Liver (tissue), 9 donors: ENCODE results near the gene NFATC1. TPM values are rescaled to one million over a fixed set of nuclear protein-coding genes. Genes with fewer than 3 reads are reported as not detected.

Experiments
- DNase-seq: peaks from one replicate; pipeline ENCODE4 v3.0.0-alpha.2; 2017; ENCODE audit warnings: low spot score
- H3K27ac ChIP-seq, 2 donors: one replicate each; pipeline ENCODE4 v1.7.0; 2013; ENCODE audit warnings: inconsistent platforms in 2 of 2, low read length in 2 of 2, control low read depth in 1 of 2, low read depth in 1 of 2, mild to moderate bottlenecking in 1 of 2
- H3K27me3 ChIP-seq, 4 donors: one replicate each; pipeline versions ENCODE4 v1.6.1 to v1.7.0; 2013; ENCODE audit warnings: low read length in 3 of 4, inconsistent platforms in 1 of 4, mild to moderate bottlenecking in 1 of 4, moderate library complexity in 1 of 4; ENCODE audit not compliant: control insufficient read depth in 4 of 4, insufficient read depth in 4 of 4
- H3K36me3 ChIP-seq, 4 donors: one replicate each; pipeline versions ENCODE4 v1.6.1 to v1.7.0; 2013; ENCODE audit warnings: low read length in 3 of 4, mild to moderate bottlenecking in 3 of 4, low read depth in 1 of 4, moderate library complexity in 1 of 4; ENCODE audit not compliant: control insufficient read depth in 4 of 4, insufficient read depth in 3 of 4
- H3K4me1 ChIP-seq, 4 donors: one replicate each; pipeline versions ENCODE4 v1.6.1 to v1.7.0; 2013; ENCODE audit warnings: low read length in 3 of 4, mild to moderate bottlenecking in 3 of 4, moderate library complexity in 1 of 4; ENCODE audit not compliant: control insufficient read depth in 4 of 4, insufficient read depth in 4 of 4
- H3K4me3 ChIP-seq, 3 donors: one replicate each; pipeline versions ENCODE4 v1.6.1 to v1.7.0; 2013; ENCODE audit warnings: low read length in 3 of 3, control low read depth in 1 of 3, low read depth in 1 of 3, mild to moderate bottlenecking in 1 of 3
- H3K9ac ChIP-seq, 2 donors: one replicate each; pipeline ENCODE4 v1.7.0; 2013; ENCODE audit warnings: low read length in 2 of 2, mild to moderate bottlenecking in 2 of 2, moderate library complexity in 2 of 2, control low read depth in 1 of 2, low read depth in 1 of 2
- H3K9me3 ChIP-seq, 4 donors: one replicate each; pipeline versions ENCODE4 v1.6.1 to v1.7.0; 2013; ENCODE audit warnings: low read length in 3 of 4; ENCODE audit not compliant: control insufficient read depth in 4 of 4
- EGR1 ChIP-seq, 2 donors: IDR thresholded peaks; 2 replicates each; pipeline ENCODE4 v1.6.1; 2016 to 2018; ENCODE audit warnings: antibody characterized with exemption in 2 of 2, low read depth in 2 of 2
- FOXA1 ChIP-seq: IDR thresholded peaks from 2 replicates; pipeline ENCODE4 v1.6.1; 2016; ENCODE audit warnings: antibody characterized with exemption
- FOXA2 ChIP-seq: IDR thresholded peaks from 2 replicates; pipeline ENCODE4 v1.6.1; 2016; ENCODE audit warnings: antibody characterized with exemption
- NR2F2 ChIP-seq: IDR thresholded peaks from 2 replicates; pipeline ENCODE4 v1.6.1; 2016; ENCODE audit warnings: antibody characterized with exemption
- RAD21 ChIP-seq, 2 donors: IDR thresholded peaks; 2 replicates each; pipeline ENCODE4 v1.6.1; 2016; ENCODE audit warnings: antibody characterized with exemption in 2 of 2, mild to moderate bottlenecking in 2 of 2
- TAF1 ChIP-seq: conservative IDR thresholded peaks from 2 replicates; pipeline ENCODE4 v1.6.1; 2016; ENCODE audit warnings: antibody characterized with exemption, mild to moderate bottlenecking
- YY1 ChIP-seq: IDR thresholded peaks from 2 replicates; pipeline ENCODE4 v1.6.1; 2016; ENCODE audit warnings: antibody characterized with exemption, mild to moderate bottlenecking
- WGBS: extraction: QIAGEN DNeasy Blood & Tissue Kit; methylation state at CpG from one replicate; pipeline ENCODE4 v1.1.7; 2013; 5-methylcytosine and 5-hydroxymethylcytosine counted together
- polyA plus RNA-seq, 2 donors: library from polyadenylated mRNA; stranded (reverse) in 1 of 2; unstranded in 1 of 2; fragments of 200-250 nt in 1 of 2; fragments of >200 nt in 1 of 2; fragmentation: Nextera tagmentation in 1 of 2; extraction: Ambion mirVana in 1 of 2; gene quantifications; one replicate each; pipeline versions ENCODE4 v1.2.1 to v1.2.3, GENCODE V29; 2013 to 2015
- total RNA-seq, 2 donors: library from RNA; depleted of rRNA; stranded (reverse); fragments of >200 nt; gene quantifications; one replicate each; pipeline ENCODE4 v1.2.3, GENCODE V29; 2014
- TF ChIP-seq, protein P1 (sequence below): fragments of 150-350 bp; IDR thresholded peaks from 2 replicates; pipeline ENCODE4 v1.5.1; 2017; ENCODE audit warnings: improper control_type of control experiment, low read depth, low read length; ENCODE audit not compliant: missing input control
- TF ChIP-seq, protein P2 (sequence below): IDR thresholded peaks from 2 replicates; pipeline ENCODE4 v1.6.1; 2016; ENCODE audit warnings: antibody characterized with exemption
- TF ChIP-seq, protein P3 (sequence below): IDR thresholded peaks from 2 replicates; pipeline ENCODE4 v1.6.1; 2016; ENCODE audit warnings: antibody characterized with exemption
- donor health status: healthy.
- donor health status: healthy.
- donor health status: healthy.
- donor health status: healthy.
- donor health status: healthy.

Gene NFATC1
- total and polyA plus RNA-seq, 4 donors: 0.57 to 2.2 (median 1.3) TPM

DNA sequence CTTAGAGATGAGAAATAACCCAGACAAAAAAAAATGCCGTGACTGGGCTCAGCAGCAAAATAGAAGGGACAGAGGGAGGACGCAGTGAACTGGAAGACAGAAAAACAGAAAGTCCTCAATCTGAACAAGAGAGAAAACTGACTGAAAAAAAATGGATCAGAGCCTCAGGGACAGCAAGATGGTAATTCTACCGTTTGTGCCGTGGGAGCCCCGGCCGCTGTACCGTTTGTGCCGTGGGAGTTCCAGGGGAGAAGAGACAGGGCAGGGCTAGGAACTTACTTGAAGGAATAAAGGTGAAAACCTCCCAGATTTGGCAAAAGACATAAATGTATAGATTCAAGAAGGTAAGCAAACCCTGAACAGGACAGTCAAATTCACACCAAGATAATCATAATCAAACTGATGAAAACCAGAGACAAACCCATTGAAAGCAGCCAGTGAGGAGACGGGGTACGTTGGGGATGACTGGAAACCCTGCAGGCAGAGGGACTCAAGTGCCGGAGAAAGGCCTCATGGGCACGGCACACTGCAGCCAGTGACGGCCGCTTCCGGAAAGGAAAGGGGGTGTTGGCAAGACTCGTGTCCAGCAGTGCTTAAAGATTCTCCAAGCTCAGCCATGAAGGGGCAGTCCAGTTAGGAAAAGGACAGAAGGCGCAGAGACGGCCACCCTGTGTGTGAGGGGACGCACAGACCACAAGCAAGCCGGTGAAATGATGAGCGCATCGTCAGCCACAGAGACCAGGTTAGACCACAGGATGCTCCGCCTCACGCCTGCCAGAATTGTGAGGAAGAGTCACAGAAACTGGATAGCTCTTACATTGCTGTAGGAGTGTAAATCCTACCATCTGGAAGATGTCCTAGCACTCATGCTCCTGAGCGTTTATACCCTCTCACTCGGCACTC, 40.0 kb upstream of the NFATC1 start (continued):
- TF ChIP-seq FOXA1: no peak
- TF ChIP-seq, protein P1, sequence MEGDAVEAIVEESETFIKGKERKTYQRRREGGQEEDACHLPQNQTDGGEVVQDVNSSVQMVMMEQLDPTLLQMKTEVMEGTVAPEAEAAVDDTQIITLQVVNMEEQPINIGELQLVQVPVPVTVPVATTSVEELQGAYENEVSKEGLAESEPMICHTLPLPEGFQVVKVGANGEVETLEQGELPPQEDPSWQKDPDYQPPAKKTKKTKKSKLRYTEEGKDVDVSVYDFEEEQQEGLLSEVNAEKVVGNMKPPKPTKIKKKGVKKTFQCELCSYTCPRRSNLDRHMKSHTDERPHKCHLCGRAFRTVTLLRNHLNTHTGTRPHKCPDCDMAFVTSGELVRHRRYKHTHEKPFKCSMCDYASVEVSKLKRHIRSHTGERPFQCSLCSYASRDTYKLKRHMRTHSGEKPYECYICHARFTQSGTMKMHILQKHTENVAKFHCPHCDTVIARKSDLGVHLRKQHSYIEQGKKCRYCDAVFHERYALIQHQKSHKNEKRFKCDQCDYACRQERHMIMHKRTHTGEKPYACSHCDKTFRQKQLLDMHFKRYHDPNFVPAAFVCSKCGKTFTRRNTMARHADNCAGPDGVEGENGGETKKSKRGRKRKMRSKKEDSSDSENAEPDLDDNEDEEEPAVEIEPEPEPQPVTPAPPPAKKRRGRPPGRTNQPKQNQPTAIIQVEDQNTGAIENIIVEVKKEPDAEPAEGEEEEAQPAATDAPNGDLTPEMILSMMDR: no peak
- no peak for TF ChIP-seq EGR1 (IDR thresholded peaks at IDR 0.05; ENCODE audit: low read depth in 2 of 2)

DNA sequence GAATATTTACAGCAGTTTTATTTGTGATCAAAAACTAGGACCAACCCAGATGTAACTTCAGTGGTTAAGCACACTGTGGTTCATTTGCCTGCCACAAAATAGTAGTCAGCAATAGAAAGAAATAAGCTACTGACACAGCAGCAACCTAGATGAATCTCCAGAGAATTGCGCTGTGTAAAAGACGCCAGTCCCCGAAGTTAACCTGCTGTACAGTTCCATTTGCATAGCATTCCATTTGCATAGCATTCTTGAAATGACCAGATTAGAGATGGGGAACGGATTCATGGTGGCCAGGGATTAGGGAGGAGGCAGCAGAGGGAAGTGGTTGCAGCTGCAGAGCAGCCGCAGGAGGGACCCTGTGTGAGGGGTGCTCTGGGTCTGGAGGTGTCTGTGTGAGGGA, 39.3 kb upstream of the NFATC1 start:
- Histone ChIP-seq H3K27me3 (no peaks in the 10 kb centered on the region), H3K9ac (no peak overlapping the region), H3K27ac (no peak overlapping the region), H3K4me3 (no peak overlapping the region), H3K36me3 (peaks cover 3 to 37% (median 20%) of the 10 kb centered on the region in 4 donors), H3K9me3 (no peaks in the 10 kb centered on the region), H3K4me1 (no peaks in the 10 kb centered on the region)
- no peak for DNase-seq
- no peak for TF ChIP-seq YY1
- TF ChIP-seq FOXA1: no peak
- no peak for TF ChIP-seq TAF1
- TF ChIP-seq, protein P2, sequence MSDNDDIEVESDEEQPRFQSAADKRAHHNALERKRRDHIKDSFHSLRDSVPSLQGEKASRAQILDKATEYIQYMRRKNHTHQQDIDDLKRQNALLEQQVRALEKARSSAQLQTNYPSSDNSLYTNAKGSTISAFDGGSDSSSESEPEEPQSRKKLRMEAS: no peak
- 94% methylated on average over 5 of the region's 5 CpGs for WGBS

DNA sequence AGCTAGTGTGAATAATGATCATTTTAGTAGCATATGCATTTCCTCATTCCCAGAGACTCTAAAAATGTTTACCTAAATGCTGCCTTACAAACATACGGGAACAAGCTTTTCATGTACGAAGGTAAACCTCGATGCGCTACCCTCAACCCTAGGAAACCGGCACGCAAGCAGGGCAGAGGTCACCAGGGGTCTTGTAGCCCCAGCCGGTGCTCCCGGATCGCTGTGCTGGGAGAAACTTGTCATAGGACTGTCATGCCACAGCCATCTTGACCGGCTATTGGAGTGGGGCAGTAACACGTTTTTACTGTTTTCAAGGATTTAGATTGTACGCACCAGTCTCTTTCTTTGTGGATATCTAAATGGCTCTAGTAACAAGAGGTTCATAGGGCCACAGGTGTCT, 34.8 kb upstream of the NFATC1 start:
- WGBS: 98% methylated on average over 12 of the region's 12 CpGs

More for the DNA sequence above, 34.8 kb upstream of the NFATC1 start:
- H3K36me3 ChIP-seq: peaks cover 7 to 49% (median 28%) of the 10 kb centered on the region in 4 donors
- no peak for DNase-seq
- no peak overlapping the region for H3K9ac ChIP-seq
- no peaks in the 10 kb centered on the region for H3K27me3 ChIP-seq
- no peak overlapping the region for H3K4me3 ChIP-seq
- no peak overlapping the region for H3K27ac ChIP-seq
- TF ChIP-seq FOXA2 (no peak), NR2F2 (no peak), RAD21 (IDR thresholded peaks at IDR 0.05) (no peak)
- TF ChIP-seq, protein P3, sequence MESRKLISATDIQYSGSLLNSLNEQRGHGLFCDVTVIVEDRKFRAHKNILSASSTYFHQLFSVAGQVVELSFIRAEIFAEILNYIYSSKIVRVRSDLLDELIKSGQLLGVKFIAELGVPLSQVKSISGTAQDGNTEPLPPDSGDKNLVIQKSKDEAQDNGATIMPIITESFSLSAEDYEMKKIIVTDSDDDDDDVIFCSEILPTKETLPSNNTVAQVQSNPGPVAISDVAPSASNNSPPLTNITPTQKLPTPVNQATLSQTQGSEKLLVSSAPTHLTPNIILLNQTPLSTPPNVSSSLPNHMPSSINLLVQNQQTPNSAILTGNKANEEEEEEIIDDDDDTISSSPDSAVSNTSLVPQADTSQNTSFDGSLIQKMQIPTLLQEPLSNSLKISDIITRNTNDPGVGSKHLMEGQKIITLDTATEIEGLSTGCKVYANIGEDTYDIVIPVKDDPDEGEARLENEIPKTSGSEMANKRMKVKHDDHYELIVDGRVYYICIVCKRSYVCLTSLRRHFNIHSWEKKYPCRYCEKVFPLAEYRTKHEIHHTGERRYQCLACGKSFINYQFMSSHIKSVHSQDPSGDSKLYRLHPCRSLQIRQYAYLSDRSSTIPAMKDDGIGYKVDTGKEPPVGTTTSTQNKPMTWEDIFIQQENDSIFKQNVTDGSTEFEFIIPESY: no peak
- H3K9me3 ChIP-seq: no peaks in the 10 kb centered on the region
- H3K4me1 ChIP-seq: no peaks in the 10 kb centered on the region
